Effector memory CD4-positive, alpha-beta T cell (primary cell): ENCODE results near the gene BICD2.
"Not testable (repeated sequence)": the region's sequence is repeated elsewhere in the genome, so short reads cannot be mapped to it uniquely, and the experiment has no call there.

Experiments
- DNase-seq, 3 donors: peaks; one replicate each; pipeline ENCODE4 v3.0.0-alpha.2; 2020
- H3K27ac ChIP-seq: 2 replicates; pipeline ENCODE4 v1.7.0; 2013; ENCODE audit warnings: mild to moderate bottlenecking, low read length, moderate library complexity; ENCODE audit not compliant: insufficient read depth, poor library complexity, severe bottlenecking
- H3K27me3 ChIP-seq: replicated peaks from 2 replicates; pipeline ENCODE4 v1.7.0; 2013; ENCODE audit warnings: mild to moderate bottlenecking, low read length; ENCODE audit not compliant: insufficient read depth, control insufficient read depth, poor library complexity, severe bottlenecking
- H3K36me3 ChIP-seq: 2 replicates; pipeline ENCODE4 v1.7.0; 2013; ENCODE audit warnings: mild to moderate bottlenecking, low read length, moderate library complexity; ENCODE audit not compliant: control insufficient read depth, insufficient read depth
- H3K4me1 ChIP-seq: 2 replicates; pipeline ENCODE4 v1.7.0; 2013; ENCODE audit warnings: low read length, mild to moderate bottlenecking; ENCODE audit not compliant: control insufficient read depth, insufficient read depth, poor library complexity, severe bottlenecking
- H3K4me3 ChIP-seq: 2 replicates; pipeline ENCODE4 v1.7.0; 2013; ENCODE audit warnings: low read length, low read depth, mild to moderate bottlenecking; ENCODE audit not compliant: insufficient read depth, poor library complexity, severe bottlenecking
- H3K9me3 ChIP-seq: 2 replicates; pipeline ENCODE4 v1.7.0; 2013; ENCODE audit warnings: mild to moderate bottlenecking, low read length, moderate library complexity; ENCODE audit not compliant: control insufficient read depth

Gene BICD2

GRCh38 chr9:92771309-92771708 lies 6.7 kb upstream of the BICD2 start:
- no peaks in the 10 kb centered on the region for H3K9me3 ChIP-seq
- H3K27ac ChIP-seq, result no peak overlapping the region
- H3K4me3 ChIP-seq, result no peak overlapping the region
- H3K36me3 ChIP-seq, result no peaks in the 10 kb centered on the region
- no peaks in the 10 kb centered on the region for H3K27me3 ChIP-seq
- H3K4me1 ChIP-seq, result peaks cover 5% of the 10 kb centered on the region
- no peak for DNase-seq

GRCh38 chr9:92770360-92770995 lies 5.8 kb upstream of the BICD2 start:
- DNase-seq, result no peak
- Histone ChIP-seq H3K9me3 (no peaks in the 10 kb centered on the region), H3K27me3 (no peaks in the 10 kb centered on the region), H3K27ac (no peak overlapping the region), H3K4me1 (peaks cover 11% of the 10 kb centered on the region), H3K36me3 (no peaks in the 10 kb centered on the region), H3K4me3 (no peak overlapping the region)

GRCh38 chr9:92769990-92770359 lies 5.3 kb upstream of the BICD2 start:
- Histone ChIP-seq H3K4me3 (no peak overlapping the region), H3K4me1 (peaks cover 15% of the 10 kb centered on the region), H3K27ac (no peak overlapping the region), H3K36me3 (no peaks in the 10 kb centered on the region), H3K27me3 (no peaks in the 10 kb centered on the region), H3K9me3 (no peaks in the 10 kb centered on the region)
- DNase-seq, result no peak

GRCh38 chr9:92769286-92769685 lies 4.7 kb upstream of the BICD2 start:
- no peaks in the 10 kb centered on the region for H3K27me3 ChIP-seq
- H3K4me1 ChIP-seq, result peaks cover 15% of the 10 kb centered on the region
- H3K9me3 ChIP-seq, result no peaks in the 10 kb centered on the region
- DNase-seq, result no peak
- no peak overlapping the region for H3K4me3 ChIP-seq
- H3K27ac ChIP-seq, result no peak overlapping the region
- H3K36me3 ChIP-seq, result no peaks in the 10 kb centered on the region

- H3K4me3 ChIP-seq, H3K36me3 ChIP-seq, H3K9me3 ChIP-seq, DNase-seq, H3K27ac ChIP-seq, H3K27me3 ChIP-seq: not testable (repeated sequence)
- peaks cover 16% of the 10 kb centered on the region for H3K4me1 ChIP-seq
These were observed 4.2 kb upstream of the BICD2 start for GRCh38 chr9:92768816-92769215.

- Histone ChIP-seq H3K27me3 (no peaks in the 10 kb centered on the region), H3K27ac (no peak overlapping the region), H3K9me3 (no peaks in the 10 kb centered on the region), H3K4me3 (no peak overlapping the region), H3K36me3 (no peaks in the 10 kb centered on the region), H3K4me1 (peaks cover 28% of the 10 kb centered on the region)
- no peak for DNase-seq
These were observed 2.7 kb upstream of the BICD2 start for GRCh38 chr9:92767066-92768054.

GRCh38 chr9:92764988-92765936 lies 629 bp upstream of the BICD2 start:
- no peaks in the 10 kb centered on the region for H3K9me3 ChIP-seq
- peak overlapping the region; percentile 98 for H3K27ac ChIP-seq
- H3K36me3 ChIP-seq, result no peaks in the 10 kb centered on the region
- no peaks in the 10 kb centered on the region for H3K27me3 ChIP-seq
- H3K4me3 ChIP-seq, result peak overlapping the region; percentile 72
- DNase-seq, result peak; percentile 84 to 97 (median 96)
- peaks cover 33% of the 10 kb centered on the region for H3K4me1 ChIP-seq

GRCh38 chr9:92763721-92764380 lies 782 bp downstream of the BICD2 start:
- H3K36me3 ChIP-seq, result no peaks in the 10 kb centered on the region
- peak overlapping the region; percentile 54 for H3K27ac ChIP-seq
- peaks cover 31% of the 10 kb centered on the region for H3K4me1 ChIP-seq
- H3K9me3 ChIP-seq, result no peaks in the 10 kb centered on the region
- peak in 1 of 3 donors; percentile 33 for DNase-seq
- no peaks in the 10 kb centered on the region for H3K27me3 ChIP-seq
- H3K4me3 ChIP-seq, result peak overlapping the region; percentile 68
